Measurements from ENCODE around the gene PPIE.

DNA sequence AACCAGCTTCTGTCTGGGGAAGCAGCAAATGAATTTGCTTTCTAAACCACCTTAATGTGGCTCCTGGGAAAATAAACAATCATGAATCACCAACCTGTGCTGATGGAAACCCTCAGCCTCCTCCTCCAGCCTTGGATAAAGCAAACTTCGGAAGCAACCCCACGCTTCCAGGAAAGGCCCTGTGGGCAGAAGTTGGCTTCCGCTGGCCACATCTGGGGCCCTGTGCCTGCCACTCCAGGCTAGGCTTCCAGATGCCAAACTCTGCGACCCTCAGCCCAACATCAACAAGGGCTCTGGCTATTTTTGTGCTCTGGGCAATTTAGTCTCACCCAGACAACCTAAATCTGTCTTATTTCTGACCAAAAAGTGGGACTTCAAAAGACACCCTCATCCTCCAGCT is 38.6 kb downstream of the PPIE start:
- no peak for TF ChIP-seq EZH2 (IDR thresholded peaks at IDR 0.05; ENCODE audit: insufficient read depth, poor library complexity, severe bottlenecking)
- no peak for TF ChIP-seq EZH2phosphoT487 (IDR thresholded peaks at IDR 0.05; ENCODE audit: insufficient read depth, low read depth)

Measured in GM23248 (cell line).